Type B pancreatic cell (in vitro differentiated cells): ENCODE data around the gene INKA2. TPM values are rescaled to one million over a fixed set of nuclear protein-coding genes. Genes with fewer than 3 reads are reported as not detected.

Experiments used
- DNase-seq: peaks from one replicate; pipeline ENCODE4 v3.0.0; 2021; ENCODE audit warnings: mixed read lengths; ENCODE audit not compliant: unreplicated experiment; ENCODE audit errors: extremely low spot score
- H3K27ac Mint-ChIP-seq: 2 replicates; pipeline ENCODE4 v1.8.0; 2021; ENCODE audit warnings: mild to moderate bottlenecking, mixed read lengths
- H3K27me3 Mint-ChIP-seq: 2 replicates; pipeline ENCODE4 v1.8.0; 2021; ENCODE audit warnings: mixed read lengths
- H3K36me3 Mint-ChIP-seq: 2 replicates; pipeline ENCODE4 v1.8.0; 2021; ENCODE audit warnings: mixed read lengths
- H3K4me1 Mint-ChIP-seq: one replicate; pipeline ENCODE4 v1.8.0; 2021; ENCODE audit warnings: mixed read lengths; ENCODE audit not compliant: unreplicated experiment
- H3K4me3 Mint-ChIP-seq: 2 replicates; pipeline ENCODE4 v1.8.0; 2021; ENCODE audit warnings: mild to moderate bottlenecking, mixed read lengths
- H3K9me3 Mint-ChIP-seq: 2 replicates; pipeline ENCODE4 v1.8.0; 2021; ENCODE audit warnings: mixed read lengths
- CTCF ChIP-seq: fragments of 200-600 bp; sonication (generic); conservative IDR thresholded peaks from 2 replicates; pipeline ENCODE4 v1.5.0; 2021; ENCODE audit warnings: antibody characterized with exemption, mild to moderate bottlenecking
- total RNA-seq: library from RNA; stranded (reverse); gene quantifications from 2 replicates; pipeline ENCODE4 v1.2.1, GENCODE V29; 2021; ENCODE audit warnings: low replicate concordance

Gene INKA2
- total RNA-seq, 1 donor from 2014 or later = 9.7 TPM

GRCh38 chr1:111727056-111727455 lies 12.1 kb downstream of the INKA2 start:
- H3K36me3 Mint-ChIP-seq = no peaks in the 10 kb centered on the region
- no peaks in the 10 kb centered on the region for H3K9me3 Mint-ChIP-seq
- H3K4me1 Mint-ChIP-seq = peaks cover 9% of the 10 kb centered on the region
- H3K27ac Mint-ChIP-seq = no peak overlapping the region
- no peaks in the 10 kb centered on the region for H3K27me3 Mint-ChIP-seq
- DNase-seq = no peak
- no peak overlapping the region for H3K4me3 Mint-ChIP-seq
- TF ChIP-seq CTCF = no peak

GRCh38 chr1:111725192-111725591 lies 14.0 kb downstream of the INKA2 start:
- no peak for TF ChIP-seq CTCF
- H3K36me3 Mint-ChIP-seq = no peaks in the 10 kb centered on the region
- H3K27ac Mint-ChIP-seq = no peak overlapping the region
- peaks cover 3% of the 10 kb centered on the region for H3K4me1 Mint-ChIP-seq
- H3K9me3 Mint-ChIP-seq = no peaks in the 10 kb centered on the region
- no peaks in the 10 kb centered on the region for H3K27me3 Mint-ChIP-seq
- DNase-seq = no peak
- no peak overlapping the region for H3K4me3 Mint-ChIP-seq

GRCh38 chr1:111723871-111724270 lies 15.3 kb downstream of the INKA2 start:
- Mint-ChIP-seq H3K4me3 (no peak overlapping the region), H3K4me1 (no peaks in the 10 kb centered on the region), H3K9me3 (no peaks in the 10 kb centered on the region), H3K27me3 (no peaks in the 10 kb centered on the region), H3K36me3 (no peaks in the 10 kb centered on the region), H3K27ac (no peak overlapping the region)
- DNase-seq = no peak
- no peak for TF ChIP-seq CTCF

GRCh38 chr1:111723091-111723806 lies 15.9 kb downstream of the INKA2 start:
- H3K9me3 Mint-ChIP-seq = no peaks in the 10 kb centered on the region
- no peak for TF ChIP-seq CTCF
- H3K27ac Mint-ChIP-seq = no peak overlapping the region
- no peaks in the 10 kb centered on the region for H3K27me3 Mint-ChIP-seq
- no peaks in the 10 kb centered on the region for H3K36me3 Mint-ChIP-seq
- H3K4me1 Mint-ChIP-seq = no peaks in the 10 kb centered on the region
- no peak overlapping the region for H3K4me3 Mint-ChIP-seq
- no peak for DNase-seq

GRCh38 chr1:111720977-111721786 lies 18.0 kb downstream of the INKA2 start:
- DNase-seq = no peak

More at GRCh38 chr1:111720977-111721786, 18.0 kb downstream of the INKA2 start:
- H3K36me3 Mint-ChIP-seq = peaks cover 4% of the 10 kb centered on the region
- H3K4me1 Mint-ChIP-seq = no peaks in the 10 kb centered on the region
- H3K27ac Mint-ChIP-seq = no peak overlapping the region
- H3K27me3 Mint-ChIP-seq = no peaks in the 10 kb centered on the region
- H3K9me3 Mint-ChIP-seq = no peaks in the 10 kb centered on the region
- no peak for TF ChIP-seq CTCF
- no peak overlapping the region for H3K4me3 Mint-ChIP-seq
